Activated T-cell treated with anti-CD3 and anti-CD28 coated beads, Interleukin-2, amount 50 U/mL, for 4 hours (primary cell): Measurements from ENCODE around the gene KLF2. TPM values are rescaled to one million over a fixed set of nuclear protein-coding genes. Genes with fewer than 3 reads are reported as not detected.

ENCODE experiments used
- ATAC-seq, 2 donors: fragments of 200-7000 bp; cut with Tn5 transposase; one replicate each; pipeline ENCODE4 v1.10.0; 2021
- DNase-seq: peaks from one replicate; pipeline ENCODE4 v3.0.0-alpha.2; 2020
- H3K27me3 Mint-ChIP-seq: one replicate; pipeline ENCODE4 v1.8.0; 2021; ENCODE audit warnings: low read depth, mixed read lengths
- H3K36me3 Mint-ChIP-seq: one replicate; pipeline ENCODE4 v1.8.0; 2022; ENCODE audit warnings: mixed read lengths; ENCODE audit not compliant: insufficient read depth
- H3K4me1 Mint-ChIP-seq: one replicate; pipeline ENCODE4 v1.8.0; 2021; ENCODE audit warnings: low read depth, mixed read lengths
- H3K4me3 Mint-ChIP-seq: one replicate; pipeline ENCODE4 v1.8.0; 2021; ENCODE audit warnings: mild to moderate bottlenecking, moderate library complexity, mixed read lengths
- H3K9me3 Mint-ChIP-seq: one replicate; pipeline ENCODE4 v1.8.0; 2021; ENCODE audit warnings: mixed read lengths
- total RNA-seq, 3 donors: library from RNA; stranded (reverse); gene quantifications; one replicate each; pipeline ENCODE4 v1.2.1, GENCODE V29; 2021

KLF2 gene
- total RNA-seq, 3 donors from 2014 or later, result 1.4 to 2.5 (median 2.4) TPM

DNA sequence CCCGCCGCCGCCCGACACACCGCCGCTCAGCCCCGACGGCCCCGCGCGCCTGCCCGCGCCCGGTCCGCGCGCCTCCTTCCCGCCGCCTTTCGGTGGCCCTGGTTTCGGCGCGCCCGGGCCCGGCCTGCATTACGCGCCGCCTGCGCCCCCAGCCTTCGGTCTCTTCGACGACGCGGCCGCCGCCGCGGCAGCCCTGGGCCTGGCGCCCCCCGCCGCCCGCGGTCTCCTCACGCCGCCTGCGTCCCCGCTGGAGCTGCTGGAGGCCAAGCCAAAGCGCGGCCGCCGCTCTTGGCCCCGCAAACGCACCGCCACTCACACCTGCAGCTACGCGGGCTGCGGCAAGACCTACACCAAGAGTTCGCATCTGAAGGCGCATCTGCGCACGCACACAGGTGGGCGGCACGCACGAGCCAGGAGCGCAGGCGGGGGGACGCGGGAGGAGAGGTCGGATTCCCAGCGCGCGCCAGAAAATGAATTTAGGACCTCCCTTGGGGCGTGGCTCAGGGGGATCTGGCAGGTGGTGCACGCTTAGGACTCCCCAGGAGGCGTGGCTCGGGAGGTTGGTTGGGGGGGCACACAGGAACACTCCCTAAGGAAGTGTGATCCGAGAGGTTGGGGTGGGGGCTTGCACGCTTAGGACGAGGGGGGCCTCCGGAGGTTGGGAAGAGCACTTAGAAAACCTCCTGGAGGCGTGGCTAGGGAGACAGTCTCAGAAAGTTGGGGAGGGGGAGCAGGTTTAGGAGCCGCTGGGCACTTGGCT is 1.2 kb downstream of the KLF2 start:
- Mint-ChIP-seq H3K4me1 (peaks cover 59% of the 10 kb centered on the region), H3K4me3 (peak overlapping the region; percentile 86), H3K27me3 (no peaks in the 10 kb centered on the region), H3K36me3 (peaks cover 11% of the 10 kb centered on the region), H3K9me3 (no peaks in the 10 kb centered on the region)
- ATAC-seq (no peak), DNase-seq (peak; percentile 28)

DNA sequence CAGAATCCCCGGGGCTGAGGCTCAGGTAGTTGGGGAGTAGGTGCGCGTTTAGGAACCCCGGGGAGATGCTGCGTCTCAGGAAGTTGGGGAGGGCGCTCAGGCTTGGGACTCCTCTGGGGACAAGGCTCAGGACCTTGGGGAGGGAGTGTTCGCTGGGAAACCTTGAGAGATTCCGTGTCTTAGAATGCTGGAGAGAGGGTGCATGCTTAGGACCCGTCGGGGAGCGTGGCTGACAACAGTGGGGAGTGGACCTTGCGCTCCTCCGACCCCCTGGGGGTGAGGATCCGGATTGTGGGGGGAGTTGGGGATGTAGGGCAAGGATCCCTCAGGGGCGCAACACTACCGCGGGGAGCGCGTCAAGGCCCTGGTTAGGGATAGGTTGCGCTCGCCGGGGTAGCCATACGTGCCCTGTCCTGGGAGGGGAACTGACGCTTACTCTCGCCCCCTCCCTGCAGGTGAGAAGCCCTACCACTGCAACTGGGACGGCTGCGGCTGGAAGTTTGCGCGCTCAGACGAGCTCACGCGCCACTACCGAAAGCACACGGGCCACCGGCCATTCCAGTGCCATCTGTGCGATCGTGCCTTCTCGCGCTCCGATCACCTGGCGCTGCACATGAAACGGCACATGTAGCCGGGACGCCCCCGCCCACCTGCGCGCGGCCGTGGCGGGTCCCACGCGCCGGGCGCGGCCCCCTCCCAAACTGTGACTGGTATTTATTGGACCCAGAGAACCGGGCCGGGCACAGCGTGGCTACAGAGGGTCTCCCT is 2.0 kb downstream of the KLF2 start:
- Mint-ChIP-seq H3K4me1 (peaks cover 67% of the 10 kb centered on the region), H3K36me3 (peaks cover 11% of the 10 kb centered on the region), H3K4me3 (peak overlapping the region; percentile 86), H3K9me3 (no peaks in the 10 kb centered on the region), H3K27me3 (no peaks in the 10 kb centered on the region)
- ATAC-seq (no peak), DNase-seq (peak; percentile 16)

DNA sequence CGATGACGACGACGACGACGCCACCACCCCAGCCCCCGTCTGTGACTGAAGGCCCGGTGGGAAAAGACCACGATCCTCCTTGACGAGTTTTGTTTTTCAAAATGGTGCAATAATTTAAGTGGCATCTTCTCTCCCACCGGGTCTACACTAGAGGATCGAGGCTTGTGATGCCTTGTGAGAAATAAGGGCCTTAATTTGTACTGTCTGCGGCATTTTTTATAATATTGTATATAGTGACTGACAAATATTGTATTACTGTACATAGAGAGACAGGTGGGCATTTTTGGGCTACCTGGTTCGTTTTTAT is 2.5 kb downstream of the KLF2 start:
- ATAC-seq (no peak), DNase-seq (peak; percentile 11)
- H3K4me3 Mint-ChIP-seq, result peak overlapping the region; percentile 76
- H3K4me1 Mint-ChIP-seq, result peaks cover 69% of the 10 kb centered on the region
- no peaks in the 10 kb centered on the region for H3K27me3 Mint-ChIP-seq
- no peaks in the 10 kb centered on the region for H3K9me3 Mint-ChIP-seq
- peaks cover 11% of the 10 kb centered on the region for H3K36me3 Mint-ChIP-seq

DNA sequence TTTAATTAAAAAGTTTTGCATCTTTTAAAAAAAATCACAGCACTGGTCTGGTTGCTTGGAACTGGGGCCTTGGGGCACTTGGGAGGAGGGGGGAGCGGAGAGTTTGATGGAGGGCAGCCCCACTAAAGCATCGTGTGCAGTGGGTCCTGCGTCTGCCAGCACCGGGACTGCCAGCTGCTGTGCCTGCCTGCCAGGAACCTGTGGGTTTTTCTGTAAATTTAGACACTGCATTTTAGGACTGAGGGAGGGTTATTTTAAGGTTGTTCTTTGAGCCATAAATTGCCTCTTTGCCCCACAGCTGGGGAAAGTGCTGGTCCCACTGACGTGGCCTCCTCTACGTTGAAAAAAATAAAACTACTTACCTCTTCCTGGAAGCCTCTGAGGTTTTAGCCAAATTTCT is 2.9 kb downstream of the KLF2 start:
- no peak for DNase-seq
- no peaks in the 10 kb centered on the region for H3K9me3 Mint-ChIP-seq
- peaks cover 69% of the 10 kb centered on the region for H3K4me1 Mint-ChIP-seq

DNA sequence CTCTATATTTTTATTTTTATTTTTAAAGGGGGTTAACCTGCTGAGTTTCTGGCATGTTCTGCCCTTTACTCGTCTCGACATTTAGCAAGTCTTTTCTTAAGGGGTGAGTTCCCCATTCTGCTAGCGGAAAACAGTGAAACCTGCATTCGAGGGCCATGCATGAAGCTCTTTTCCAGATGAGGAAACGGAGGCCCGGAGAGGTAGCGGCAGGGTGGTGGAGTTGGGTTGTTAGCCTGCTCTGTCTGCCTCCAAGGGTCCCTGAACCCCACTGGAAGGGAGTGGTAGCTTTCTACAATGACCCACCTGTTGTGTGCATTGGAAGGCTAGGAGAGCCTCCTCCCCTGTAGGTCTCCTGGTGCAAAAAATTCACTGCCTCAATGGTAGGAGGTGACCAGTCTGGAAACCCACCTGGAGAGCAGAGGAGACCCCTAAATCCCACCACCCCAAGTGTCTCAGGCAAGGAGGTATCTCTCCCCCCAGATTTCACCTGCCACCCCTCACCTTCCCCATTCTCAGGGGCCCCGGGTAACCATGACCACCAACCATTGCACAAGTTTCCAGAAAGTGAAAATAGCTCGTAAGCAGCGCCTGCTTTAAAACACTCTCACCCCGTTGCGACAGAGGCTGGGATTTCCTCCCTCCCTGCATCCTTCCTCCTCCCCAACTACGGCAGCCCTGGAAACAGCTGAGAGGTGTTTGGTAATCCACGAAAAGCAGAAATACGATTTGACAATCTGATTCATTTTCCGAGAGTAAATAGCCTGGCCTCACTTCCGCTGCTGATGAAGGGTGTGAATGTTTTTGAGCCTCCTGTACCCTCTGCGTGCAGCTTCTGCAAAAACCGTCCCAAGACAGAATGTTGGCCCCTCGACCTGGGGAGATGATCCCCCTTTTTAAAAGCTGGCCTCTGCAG is 3.5 kb downstream of the KLF2 start:
- ATAC-seq, result peak in 1 of 2 donors; percentile 3
- H3K9me3 Mint-ChIP-seq, result no peaks in the 10 kb centered on the region
- DNase-seq, result peak; percentile 15
- no peaks in the 10 kb centered on the region for H3K27me3 Mint-ChIP-seq
- peaks cover 65% of the 10 kb centered on the region for H3K4me1 Mint-ChIP-seq
- peaks cover 11% of the 10 kb centered on the region for H3K36me3 Mint-ChIP-seq
- peak overlapping the region; percentile 76 for H3K4me3 Mint-ChIP-seq

More for the DNA sequence above, 2.9 kb downstream of the KLF2 start:
- Mint-ChIP-seq H3K27me3 (no peaks in the 10 kb centered on the region), H3K36me3 (peaks cover 11% of the 10 kb centered on the region), H3K4me3 (peak overlapping the region; percentile 76)
- no peak for ATAC-seq

DNA sequence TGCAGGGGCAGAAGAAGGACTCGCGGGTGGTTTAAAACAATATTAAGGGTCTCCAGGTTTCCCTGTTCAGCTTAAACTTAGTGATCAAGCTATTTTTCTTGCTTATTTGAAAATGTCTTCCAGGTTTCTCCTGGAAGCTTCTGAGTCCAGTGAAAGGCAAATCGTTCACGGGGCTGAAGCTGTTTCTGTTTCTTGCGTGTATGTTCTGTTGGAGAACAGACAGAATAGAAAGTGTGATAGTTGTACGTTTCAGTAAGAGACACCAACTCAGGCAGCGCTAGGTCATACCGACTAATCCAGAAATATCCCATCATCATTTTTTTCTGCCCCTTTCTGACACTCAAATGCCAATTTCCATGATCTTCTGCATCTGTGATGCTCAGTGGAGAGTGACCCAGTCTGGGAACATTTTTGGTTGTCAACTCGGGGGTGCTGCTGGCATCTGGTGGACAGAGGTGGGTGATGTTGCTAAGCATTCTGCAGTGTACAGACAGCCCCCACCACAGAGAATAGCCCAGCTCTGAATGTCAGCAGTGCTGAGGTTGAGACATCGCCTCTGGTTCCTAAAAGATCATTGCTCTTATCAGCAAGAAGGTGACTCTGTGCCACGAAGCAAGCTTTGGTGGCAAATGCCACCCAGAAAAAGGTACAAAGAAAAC is 4.3 kb downstream of the KLF2 start:
- peaks cover 62% of the 10 kb centered on the region for H3K4me1 Mint-ChIP-seq
- peak overlapping the region; percentile 76 for H3K4me3 Mint-ChIP-seq
- H3K27me3 Mint-ChIP-seq, result no peaks in the 10 kb centered on the region
- H3K36me3 Mint-ChIP-seq, result peaks cover 11% of the 10 kb centered on the region
- ATAC-seq, result no peak
- H3K9me3 Mint-ChIP-seq, result no peaks in the 10 kb centered on the region
- DNase-seq, result peak; percentile 30

DNA sequence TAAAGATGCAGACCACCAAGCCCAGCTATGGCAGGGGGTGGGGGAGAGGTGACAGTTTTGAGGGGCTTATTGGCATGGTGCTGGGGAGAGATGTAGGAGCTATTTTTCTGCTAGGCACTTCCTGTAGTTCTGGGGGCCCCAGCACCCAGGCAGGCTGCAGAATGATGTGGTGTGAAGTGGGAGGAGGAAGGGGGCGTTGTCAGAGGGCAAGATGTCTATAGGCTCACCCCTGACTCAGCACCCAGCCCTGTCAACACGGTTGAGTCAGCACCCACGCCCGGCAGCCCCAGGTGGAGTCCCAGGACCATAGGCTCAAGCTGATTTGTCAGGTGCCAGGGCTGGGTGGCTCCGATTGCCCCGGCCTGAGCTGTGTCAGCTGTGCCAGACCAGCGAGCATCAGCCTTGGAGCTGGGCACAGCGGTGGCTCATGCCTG is 5.8 kb downstream of the KLF2 start:
- peak; percentile 89 to 90 for ATAC-seq
- H3K36me3 Mint-ChIP-seq, result peaks cover 11% of the 10 kb centered on the region
- no peaks in the 10 kb centered on the region for H3K27me3 Mint-ChIP-seq
- peaks cover 66% of the 10 kb centered on the region for H3K4me1 Mint-ChIP-seq
- peak; percentile 93 for DNase-seq
- H3K9me3 Mint-ChIP-seq, result no peaks in the 10 kb centered on the region
- H3K4me3 Mint-ChIP-seq, result peak overlapping the region; percentile 43

DNA sequence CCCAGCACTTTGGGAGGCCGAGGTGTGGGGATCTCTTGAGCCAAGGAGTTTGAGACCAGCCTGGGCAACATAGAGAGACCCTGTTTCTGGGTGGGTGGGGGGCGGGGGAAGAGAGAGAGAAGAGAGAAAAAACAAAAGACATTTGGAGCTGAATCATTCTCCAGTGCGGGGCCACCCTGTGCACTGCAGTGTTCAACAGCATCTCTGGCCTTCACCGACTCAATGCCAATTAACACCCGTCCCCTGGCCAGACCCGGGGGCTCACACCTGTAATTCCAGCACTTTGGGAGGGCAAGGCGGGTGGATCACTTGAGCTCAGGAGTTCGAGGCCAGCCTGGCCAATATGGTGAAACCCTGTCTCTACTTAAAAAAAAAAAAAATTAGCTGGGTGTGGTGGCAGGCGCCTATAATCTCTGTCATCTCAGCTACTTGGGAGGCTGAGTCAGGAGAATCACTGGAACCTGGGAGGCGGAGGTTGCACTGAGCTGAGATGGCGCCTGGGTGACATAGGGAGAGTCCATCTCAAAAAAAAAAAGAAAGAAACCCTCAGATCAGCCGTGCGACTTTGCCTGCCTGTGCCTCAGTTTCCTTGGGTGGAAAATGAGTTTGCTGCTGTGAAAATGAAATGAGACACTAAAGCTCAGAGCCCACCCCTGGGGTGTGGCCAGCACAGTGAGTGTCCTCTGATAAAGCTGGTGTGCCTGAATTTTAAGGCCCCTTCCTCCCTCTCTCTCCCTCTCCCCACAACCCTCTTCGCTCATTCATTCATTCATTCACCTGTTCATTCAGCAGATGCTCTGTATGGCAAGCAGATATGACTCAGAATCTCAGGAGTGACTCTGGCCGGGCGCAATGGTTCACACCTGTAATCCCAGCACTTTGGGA is 6.4 kb downstream of the KLF2 start:
- no peaks in the 10 kb centered on the region for H3K27me3 Mint-ChIP-seq
- H3K4me1 Mint-ChIP-seq, result peaks cover 63% of the 10 kb centered on the region
- ATAC-seq (peak; percentile 20 to 23), DNase-seq (peak; percentile 10)
- H3K36me3 Mint-ChIP-seq, result peaks cover 11% of the 10 kb centered on the region
- H3K4me3 Mint-ChIP-seq, result no peak overlapping the region
- no peaks in the 10 kb centered on the region for H3K9me3 Mint-ChIP-seq

DNA sequence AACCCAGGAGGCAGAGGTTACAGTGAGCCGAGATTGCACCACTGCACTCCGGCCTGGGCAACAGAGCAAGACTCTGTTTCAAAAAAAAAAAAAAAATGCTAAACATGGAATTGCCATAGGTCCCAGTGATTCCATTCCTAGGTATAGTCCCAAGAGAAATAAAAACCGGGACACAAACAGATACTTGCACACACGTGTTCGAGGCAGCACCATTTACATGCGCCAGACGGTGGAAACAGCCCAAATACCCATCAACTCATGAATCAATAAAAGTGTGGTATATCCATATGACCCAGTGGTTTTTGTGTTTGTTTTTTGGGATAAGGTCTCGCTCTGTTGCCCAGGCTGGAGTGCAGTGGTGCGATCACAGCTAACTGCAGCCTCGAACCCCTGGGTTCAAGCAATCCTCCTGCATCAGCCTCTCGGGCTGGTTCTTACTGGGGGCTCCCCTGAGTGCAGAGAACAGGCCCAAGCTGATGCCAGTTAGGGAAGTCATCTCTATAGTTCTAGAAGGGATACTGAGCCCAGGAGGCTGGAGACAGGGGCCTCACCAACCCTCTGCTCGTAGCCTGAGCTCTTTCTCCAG is 8.5 kb downstream of the KLF2 start:
- no peak for ATAC-seq
- Mint-ChIP-seq H3K27me3 (no peaks in the 10 kb centered on the region), H3K4me3 (no peak overlapping the region), H3K9me3 (no peaks in the 10 kb centered on the region), H3K36me3 (peaks cover 5% of the 10 kb centered on the region), H3K4me1 (peaks cover 61% of the 10 kb centered on the region)
- no peak for DNase-seq

DNA sequence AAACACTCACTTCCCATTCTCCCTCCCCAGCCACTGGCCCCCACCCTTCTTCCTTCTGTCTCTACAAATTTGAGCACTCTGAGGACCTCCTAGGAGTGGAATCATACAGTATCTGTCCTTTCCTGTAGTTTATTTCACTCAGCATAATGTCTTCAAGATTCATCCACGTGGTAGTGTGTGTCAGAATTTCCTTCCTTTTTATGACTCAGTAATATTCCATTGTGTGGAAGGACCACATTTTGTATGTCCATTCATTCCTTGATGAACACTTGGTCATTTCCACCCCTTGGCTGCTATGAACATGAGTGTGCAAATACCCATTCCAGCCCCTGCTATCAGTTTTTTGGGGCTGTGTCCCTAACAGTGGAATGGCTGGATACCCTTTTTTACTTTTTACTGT is 9.8 kb downstream of the KLF2 start:
- ATAC-seq (no peak), DNase-seq (no peak)
- Mint-ChIP-seq H3K4me3 (no peak overlapping the region), H3K4me1 (peaks cover 61% of the 10 kb centered on the region), H3K9me3 (no peaks in the 10 kb centered on the region), H3K36me3 (peaks cover 2% of the 10 kb centered on the region), H3K27me3 (no peaks in the 10 kb centered on the region)

DNA sequence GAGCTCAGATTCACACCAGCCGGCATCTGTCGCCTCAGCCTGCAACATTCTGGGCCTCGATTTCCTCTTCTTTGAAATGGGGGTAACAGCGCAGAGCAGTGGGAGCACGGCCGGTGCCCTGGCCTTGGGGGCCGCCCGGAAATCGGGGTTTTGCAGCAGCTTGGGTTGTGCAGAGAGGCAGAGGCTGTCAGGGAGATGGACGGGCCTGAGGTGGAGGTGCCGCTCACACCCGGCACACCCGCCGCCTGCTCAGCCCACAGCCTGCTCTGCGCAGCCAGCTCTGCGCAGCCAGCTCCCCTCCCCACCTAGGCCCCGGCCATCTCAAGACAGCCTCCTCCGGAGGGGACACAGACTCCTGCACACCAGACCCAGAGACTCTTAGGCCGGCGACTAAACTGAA is 10.6 kb downstream of the KLF2 start:
- ATAC-seq (no peak), DNase-seq (no peak)
- no peaks in the 10 kb centered on the region for H3K9me3 Mint-ChIP-seq
- H3K4me3 Mint-ChIP-seq, result no peak overlapping the region
- H3K27me3 Mint-ChIP-seq, result no peaks in the 10 kb centered on the region
- H3K36me3 Mint-ChIP-seq, result no peaks in the 10 kb centered on the region
- peaks cover 58% of the 10 kb centered on the region for H3K4me1 Mint-ChIP-seq

DNA sequence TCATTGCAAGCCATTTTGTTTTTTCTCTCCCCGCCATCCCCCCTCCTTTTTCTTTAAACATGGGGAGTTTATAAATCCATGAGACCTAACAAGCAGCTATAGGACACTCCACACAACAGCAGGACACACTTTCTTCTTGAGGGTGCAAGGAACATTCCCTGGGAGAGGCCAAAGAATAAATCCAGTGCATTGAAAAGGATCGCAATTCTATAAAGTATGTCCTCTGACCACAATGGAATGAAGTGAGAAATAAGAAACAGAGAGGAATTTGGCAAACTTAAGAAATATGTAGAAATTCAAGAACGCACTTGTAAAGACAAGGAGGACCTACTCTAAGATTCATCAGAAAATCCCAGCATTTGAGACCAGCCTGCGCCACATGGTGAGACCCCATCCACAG is 11.9 kb downstream of the KLF2 start:
- Mint-ChIP-seq H3K4me1 (peaks cover 56% of the 10 kb centered on the region), H3K27me3 (no peaks in the 10 kb centered on the region), H3K36me3 (no peaks in the 10 kb centered on the region), H3K4me3 (no peak overlapping the region), H3K9me3 (no peaks in the 10 kb centered on the region)
- ATAC-seq (no peak), DNase-seq (no peak)
